ENCODE measurements around the gene TRNP1. TPM values are rescaled to one million over a fixed set of nuclear protein-coding genes. Genes with fewer than 3 reads are reported as not detected.

The TRNP1 gene
- total and polyA plus RNA-seq, 10 of the 15 experiments (the other 5 are each of a cell fraction or from before 2014, with no cell fraction given) = 0.13 TPM; not detected in 9

GRCh38 chr1:26949926-26950319 lies 43.6 kb upstream of the TRNP1 start (continued):
- no peak for TF ChIP-seq RELA (IDR thresholded peaks at IDR 0.05; ENCODE audit: borderline replicate concordance, partially characterized antibody)
- TF ChIP-seq SUPT20H (IDR thresholded peaks at IDR 0.05; ENCODE audit: borderline replicate concordance, control insufficient read depth, low read depth, low read length) = no peak
- TF ChIP-seq POLR2AphosphoS2 (IDR thresholded peaks at IDR 0.05; ENCODE audit: low read depth, low read length) = no peak
- no peak for TF ChIP-seq ZSCAN29 (IDR thresholded peaks at IDR 0.05)
- TF ChIP-seq MAX (IDR thresholded peaks at IDR 0.05; ENCODE audit: low read depth, low read length) = no peak
- TF ChIP-seq MTA3 (IDR thresholded peaks at IDR 0.05; ENCODE audit: borderline replicate concordance, low read length) = no peak
- TF ChIP-seq REST (IDR thresholded peaks at IDR 0.05; ENCODE audit: low read depth, low read length) = no peak
- TF ChIP-seq YY1 (IDR thresholded peaks at IDR 0.05; ENCODE audit: low read depth, low read length) = no peak

DNA sequence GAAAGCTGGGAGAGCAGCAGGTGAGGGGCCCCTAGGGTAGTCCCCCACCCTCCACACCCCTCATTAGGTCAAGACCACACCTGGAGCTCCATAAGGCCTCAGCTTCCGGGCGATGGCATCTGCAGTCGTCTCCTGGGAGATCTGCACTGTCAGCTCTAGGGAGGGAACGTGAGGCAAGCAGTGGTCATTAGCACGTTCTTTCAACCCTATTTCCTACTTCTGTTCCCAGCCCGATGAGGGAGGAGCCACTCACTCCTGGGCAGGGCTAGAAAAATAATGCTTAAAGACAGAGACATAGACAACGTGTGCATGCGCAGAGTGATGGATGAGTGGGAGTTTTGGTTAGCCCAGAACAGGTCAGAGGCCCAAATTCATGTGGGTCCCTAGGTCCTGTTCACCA lies 42.9 kb upstream of the TRNP1 start:
- H2AFZ ChIP-seq (ENCODE audit: control insufficient read depth, low read depth, low read length) = no peak overlapping the region
- H3K4me3 ChIP-seq = no peak overlapping the region
- FAIRE-seq (no peak), ATAC-seq (no peak), DNase-seq (ENCODE audit: low read depth, low spot score) (no peak)
- no peaks in the 10 kb centered on the region for H3K4me1 ChIP-seq (ENCODE audit: control insufficient read depth, insufficient read depth, low read length)
- H3K4me2 ChIP-seq (ENCODE audit: control insufficient read depth, insufficient read depth) = no peak overlapping the region
- in situ Hi-C loops (cut with MboI) = no loop called here
- H4K20me1 ChIP-seq (ENCODE audit: control insufficient read depth, insufficient read depth) = no peaks in the 10 kb centered on the region; the same call in 1 of the 2 replicates
- H3K9me3 ChIP-seq (replicated peaks; ENCODE audit: control insufficient read depth, insufficient read depth, low read length) = no peaks in the 10 kb centered on the region
- H3K27ac ChIP-seq (ENCODE audit: control insufficient read depth, insufficient read depth) = no peak overlapping the region
- no peak overlapping the region for H3K9ac ChIP-seq (ENCODE audit: control insufficient read depth, insufficient read depth, low read length)
- WGBS (ENCODE audit: insufficient coverage, insufficient replicate concordance, low lambda C conversion rate, missing lambda C conversion rate) = 54% methylated on average over 8 of the region's 8 CpGs
- peaks cover 4 to 9% of the 10 kb centered on the region in 2 experiments; a peak in 3 of 4 replicates for H3K36me3 ChIP-seq (ENCODE audit: control insufficient read depth in 2 of 2, insufficient read depth in 2 of 2, low read length in 1 of 2)
- RAD21 ChIA-PET (ENCODE audit: unreplicated experiment) = no interaction called here
- H3K27me3 ChIP-seq (replicated peaks in 1 of 2; ENCODE audit: control insufficient read depth in 2 of 2, insufficient read depth in 2 of 2, low read length in 1 of 2) = no peaks in the 10 kb centered on the region
- SMC1A ChIA-PET (ENCODE audit: uncharacterized antibody, unreplicated experiment) = no interaction called here
- H3K79me2 ChIP-seq (ENCODE audit: control insufficient read depth, insufficient read depth, low read length) = no peaks in the 10 kb centered on the region
- intact Hi-C loops (cut with micrococcal nuclease; ENCODE audit: unreplicated experiment) = no loop called here
- CTCF ChIA-PET = no interaction called here
- no TSS peak for BruUV-seq (replicated peaks)
- POLR2A ChIA-PET = no interaction called here
- TF ChIP-seq GATAD2B (conservative IDR thresholded peaks at IDR 0.05; ENCODE audit: low read depth) (no peak), RB1 (IDR thresholded peaks at IDR 0.05; ENCODE audit: borderline replicate concordance) (no peak), TCF12 (IDR thresholded peaks at IDR 0.05; ENCODE audit: low read depth, low read length) (no peak), SMARCA5 (IDR thresholded peaks at IDR 0.05) (no peak), ZZZ3 (IDR thresholded peaks at IDR 0.05; ENCODE audit: control insufficient read depth, insufficient read length, low read depth) (no peak), ZNF622 (IDR thresholded peaks at IDR 0.05) (no peak), ESRRA (IDR thresholded peaks at IDR 0.05; ENCODE audit: low read length) (no peak), SREBF1 (IDR thresholded peaks at IDR 0.05; ENCODE audit: low read length) (no peak), LARP7 (IDR thresholded peaks at IDR 0.05) (no peak), JUNB (IDR thresholded peaks at IDR 0.05) (no peak), RAD51 (IDR thresholded peaks at IDR 0.05) (no peak), NFYB (IDR thresholded peaks at IDR 0.05; ENCODE audit: insufficient read depth, low read depth, low read length) (no peak), ATF3 (IDR thresholded peaks at IDR 0.05; ENCODE audit: borderline replicate concordance, extremely low read depth, low read depth, low read length) (no peak), SIX5 (IDR thresholded peaks at IDR 0.05; ENCODE audit: low read depth, low read length, severe bottlenecking) (no peak), MAX (IDR thresholded peaks at IDR 0.05; ENCODE audit: low read depth, low read length) (no peak)

Measured in GM12878 (cell line).